Measurements from ENCODE around the gene UBR3.

Gene UBR3

GRCh38 chr2:170006587-170007325, 179.5 kb downstream of the UBR3 start:
- DNase-seq (ENCODE audit: low spot score) = no peak

GRCh38 chr2:170009209-170009608, 182.0 kb downstream of the UBR3 start:
- DNase-seq (ENCODE audit: low spot score) = no peak

GRCh38 chr2:170012773-170013172, 185.5 kb downstream of the UBR3 start:
- no peak for DNase-seq (ENCODE audit: low spot score)

- no peak for DNase-seq (ENCODE audit: low spot score)
Observed at GRCh38 chr2:170013802-170014551, 186.7 kb downstream of the UBR3 start.

- DNase-seq (ENCODE audit: low spot score) = no peak
Observed at GRCh38 chr2:170014769-170015168, 187.5 kb downstream of the UBR3 start.

- DNase-seq (ENCODE audit: low spot score) = no peak
Observed at GRCh38 chr2:170017860-170018532, 190.7 kb downstream of the UBR3 start.

- DNase-seq (ENCODE audit: low spot score) = no peak
Observed at GRCh38 chr2:170019060-170019805, 192.0 kb downstream of the UBR3 start.

- no peak for DNase-seq (ENCODE audit: low spot score)
Observed at GRCh38 chr2:170020777-170021176, 193.5 kb downstream of the UBR3 start.

- no peak for DNase-seq (ENCODE audit: low spot score)
Observed at GRCh38 chr2:170022692-170023091, 195.4 kb downstream of the UBR3 start.

- DNase-seq (ENCODE audit: low spot score) = no peak
Observed at GRCh38 chr2:170024721-170025120, 197.5 kb downstream of the UBR3 start.

GRCh38 chr2:170025223-170025622, 198.0 kb downstream of the UBR3 start:
- no peak for DNase-seq (ENCODE audit: low spot score)

- DNase-seq (ENCODE audit: low spot score) = no peak
Observed at GRCh38 chr2:170026361-170026760, 199.1 kb downstream of the UBR3 start.

- no peak for DNase-seq (ENCODE audit: low spot score)
Observed at GRCh38 chr2:170029551-170029950, 202.3 kb downstream of the UBR3 start.

GRCh38 chr2:170030040-170030439, 202.8 kb downstream of the UBR3 start:
- no peak for DNase-seq (ENCODE audit: low spot score)

- no peak for DNase-seq (ENCODE audit: low spot score)
Observed at GRCh38 chr2:170031288-170031687, 204.0 kb downstream of the UBR3 start.

GRCh38 chr2:170034596-170034995, 207.3 kb downstream of the UBR3 start:
- no peak for DNase-seq (ENCODE audit: low spot score)

- no peak for DNase-seq (ENCODE audit: low spot score)
Observed at GRCh38 chr2:170038734-170039133, 211.5 kb downstream of the UBR3 start.

GRCh38 chr2:170039401-170040172, 212.3 kb downstream of the UBR3 start:
- DNase-seq (ENCODE audit: low spot score) = no peak

- DNase-seq (ENCODE audit: low spot score) = no peak
Observed at GRCh38 chr2:170044751-170045478, 217.7 kb downstream of the UBR3 start.

GRCh38 chr2:170047331-170048065, 220.2 kb downstream of the UBR3 start:
- DNase-seq (ENCODE audit: low spot score) = no peak

Data from kidney capillary endothelial cell (primary cell).